HepG2 (cell line): ENCODE results near the gene RNF13. TPM values are rescaled to one million over a fixed set of nuclear protein-coding genes. Genes with fewer than 3 reads are reported as not detected.

ENCODE experiments used
- ATAC-seq: fragments of 200-7000 bp; cut with Tn5 transposase; 3 replicates; pipeline ENCODE4 v1.9.1; 2020; ENCODE audit warnings: mild to moderate bottlenecking, moderate library complexity
- BruUV-seq: library from RNA; stranded (reverse); fragments of 400-500 nt; replicated peaks from 2 replicates; lab custom pipeline; 2021; lab: Mats Ljungman, UMichigan
- CTCF ChIA-PET: fragments of 300-600 bp; formaldehyde crosslinking; extraction: SDS; loops from one replicate; lab custom pipeline; 2021; ENCODE audit warnings: low total read pairs, inconsistent platforms, low intra/inter-chr PET ratio; lab: Yijun Ruan, JAX
- POLR2A ChIA-PET: fragments of 350-600 bp; sonication (Branson Sonifier 250); formaldehyde crosslinking; loops from one replicate; lab custom pipeline; 2020; ENCODE audit warnings: antibody characterized with exemption, inconsistent platforms; lab: Yijun Ruan, JAX
- DNase-seq: peaks from one replicate; pipeline ENCODE4 v3.0.0-alpha.2; 2015; ENCODE audit warnings: low spot score
- FAIRE-seq: peaks from 3 replicates; lab custom pipeline; 2011; peaks lifted over from hg19 to GRCh38; lab: Jason Lieb, UNC
- H2AFZ ChIP-seq: one replicate; pipeline ENCODE4 v1.6.1; 2011; ENCODE audit warnings: low read length, inconsistent platforms
- H3K27ac ChIP-seq: fragments of 300-600 bp; 3 replicates; pipeline ENCODE4 v1.8.0; 2011; ENCODE audit warnings: mixed run types, mild to moderate bottlenecking, mixed read lengths, low read length, inconsistent platforms; ENCODE audit not compliant: insufficient read depth; ENCODE audit errors: extremely low read length
- H3K27me3 ChIP-seq, 2 experiments: fragments of 200-600 bp in 1 of 2; 2 replicates in 1 of 2; 3 replicates in 1 of 2; pipeline versions ENCODE4 v1.6.0 to v1.8.0; 2011; ENCODE audit warnings: low read length in 2 of 2, mild to moderate bottlenecking in 2 of 2, moderate library complexity in 2 of 2, inconsistent platforms in 1 of 2; ENCODE audit not compliant: insufficient read depth in 2 of 2, control insufficient read depth in 1 of 2
- H3K36me3 ChIP-seq, 2 experiments: fragments of 200-600 bp in 1 of 2; replicated peaks in 1 of 2; 2 replicates in 1 of 2; 3 replicates in 1 of 2; pipeline versions ENCODE4 v1.5.1 to v1.8.0; 2011; ENCODE audit warnings: low read length in 2 of 2, inconsistent platforms in 1 of 2; ENCODE audit not compliant: insufficient read depth in 2 of 2, control insufficient read depth in 1 of 2
- H3K4me1 ChIP-seq: 2 replicates; pipeline ENCODE4 v1.5.1; 2012; ENCODE audit warnings: low read length, inconsistent platforms; ENCODE audit not compliant: insufficient read depth
- H3K4me2 ChIP-seq: 2 replicates; pipeline ENCODE4 v1.6.0; 2011; ENCODE audit warnings: low read depth, low read length, inconsistent platforms
- H3K4me3 ChIP-seq, 3 experiments: fragments of 200-600 bp in 1 of 3; sonication (generic), shearing (Covaris generic) in 1 of 3; replicated peaks in 1 of 3; 2 replicates each; pipeline ENCODE4 v1.5.1; 2011 to 2016; ENCODE audit warnings: low read length in 3 of 3, inconsistent platforms in 2 of 3, low read depth in 2 of 3, mild to moderate bottlenecking in 2 of 3, control low read depth in 1 of 3, mixed read lengths in 1 of 3; ENCODE audit not compliant: insufficient read depth in 1 of 3
- H3K79me2 ChIP-seq: one replicate; pipeline ENCODE4 v1.6.1; 2011; ENCODE audit warnings: low read length, inconsistent platforms; ENCODE audit not compliant: insufficient read depth
- H3K9ac ChIP-seq: 2 replicates; pipeline ENCODE4 v1.6.0; 2011; ENCODE audit warnings: mild to moderate bottlenecking, low read depth, low read length, inconsistent platforms; ENCODE audit not compliant: insufficient read depth
- H3K9me3 ChIP-seq: 2 replicates; pipeline ENCODE4 v1.5.1; 2012; ENCODE audit warnings: mild to moderate bottlenecking, low read length
- H4K20me1 ChIP-seq: 2 replicates; pipeline ENCODE4 v1.6.0; 2011; ENCODE audit warnings: inconsistent platforms, mild to moderate bottlenecking, low read length, moderate library complexity; ENCODE audit not compliant: insufficient read depth
- LCORL ChIP-seq, 2 experiments: fragments of 450-650 bp in 1 of 2; sonication (generic) in 1 of 2; formaldehyde crosslinking in 1 of 2; IDR thresholded peaks; 2 replicates each; pipeline versions ENCODE4 v1.5.0 to v1.6.1; 2017 to 2020; ENCODE audit warnings: antibody characterized with exemption in 1 of 2, missing genetic modification reagents in 1 of 2
- MAFK ChIP-seq, 2 experiments: IDR thresholded peaks in 1 of 2; conservative IDR thresholded peaks in 1 of 2; 2 replicates each; pipeline ENCODE4 v1.6.1; 2011; ENCODE audit warnings: improper control_type of control experiment in 2 of 2, low read length in 2 of 2
- RFX3 ChIP-seq: IDR thresholded peaks from 2 replicates; pipeline ENCODE4 v1.6.1; 2016; ENCODE audit warnings: missing biosample characterization, missing genetic modification reagents
- TEAD3 ChIP-seq: optimal IDR thresholded peaks from 2 replicates; pipeline ENCODE3; 2016; ENCODE audit warnings: borderline replicate concordance
- ZBTB44 ChIP-seq: sonication (generic); formaldehyde crosslinking; IDR thresholded peaks from 2 replicates; pipeline ENCODE4 v1.4.0; 2020; ENCODE audit warnings: missing genetic modification reagents
- ZMYM4 ChIP-seq: sonication (generic); formaldehyde crosslinking; IDR thresholded peaks from 2 replicates; pipeline ENCODE4 v1.8.1; 2023; ENCODE audit warnings: mild to moderate bottlenecking, missing genetic modification reagents
- WGBS: methylation state at CpG from one replicate; pipeline ENCODE4 v1.1.6; 2017; ENCODE audit warnings: low lambda C conversion rate; 5-methylcytosine and 5-hydroxymethylcytosine counted together
- in situ Hi-C: cut with HindIII; loops from 2 replicates; pipeline ENCODE4 v1.10.0; 2017; ENCODE audit warnings: low pct_unique_long_range_greater_than_20kb; ENCODE audit not compliant: extremely low pct_ligation_motif_present
- intact Hi-C: fragments of 100-400 bp; cut with micrococcal nuclease; formaldehyde crosslinking; loops from one replicate; pipeline ENCODE4 v1.10.0; 2022; ENCODE audit not compliant: unreplicated experiment
- polyA plus RNA-seq, 8 experiments: library from polyadenylated mRNA; depleted of rRNA in 3 of 8; stranded (reverse) in 7 of 8; unstranded in 1 of 8; fragments of >200 nt; fragmentation: Illumina TruSeq in 4 of 8; extraction: Trizol in 4 of 8; gene quantifications; 2 replicates each; pipeline versions ENCODE4 v1.2.1 to v1.2.3, GENCODE V29; 2011 to 2016; ENCODE audit warnings: low read depth in 4 of 8, missing spikeins in 1 of 8, mixed read lengths in 1 of 8; ENCODE audit not compliant: insufficient read depth in 1 of 8
- total RNA-seq, 5 experiments: library from RNA; depleted of rRNA; stranded (reverse); fragments of >200 nt; fragmentation: Illumina TruSeq; extraction: Trizol; gene quantifications; 2 replicates each; pipeline ENCODE4 v1.2.3, GENCODE V29; 2016; ENCODE audit warnings: low read depth in 1 of 5
- TF ChIP-seq, protein P1 (sequence below): IDR thresholded peaks from 2 replicates; pipeline ENCODE4 v1.6.1; 2016; ENCODE audit warnings: mild to moderate bottlenecking

The RNF13 gene
- total and polyA plus RNA-seq, 2 of the 13 experiments (the other 11 are each of a cell fraction or from before 2014, with no cell fraction given): 39.8 to 46.0 TPM

DNA sequence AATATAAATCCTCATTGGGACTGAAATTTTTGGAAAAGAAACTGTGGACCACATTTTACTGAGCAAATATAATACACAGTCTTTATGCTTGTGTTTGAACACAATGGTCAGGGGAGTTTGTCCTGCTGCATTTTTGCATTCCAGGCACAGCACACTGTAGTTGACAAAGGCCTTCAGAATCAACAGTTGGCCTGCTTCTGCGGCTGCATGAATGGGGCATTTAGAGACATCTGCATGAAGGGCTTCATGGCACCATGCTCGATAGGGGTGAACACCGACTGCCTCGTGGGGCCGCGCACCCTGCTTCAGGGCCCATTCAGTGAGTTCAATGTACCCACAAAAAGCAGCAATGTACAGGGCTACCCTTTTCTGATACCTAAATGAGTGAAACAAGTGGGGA is 45.3 kb upstream of the RNF13 start:
- WGBS: 30% methylated on average over 6 of the region's 6 CpGs

GRCh38 chr3:149768704-149769103 is 44.3 kb upstream of the RNF13 start:
- no peak overlapping the region for H3K9ac ChIP-seq
- in situ Hi-C loops (loop anchor here (5.0 kb wide), 1 partner anchor 44 kb away; the partner anchor contains the start of gene RNF13), intact Hi-C loops (no loop called here)
- DNase-seq (no peak), FAIRE-seq (no peak), ATAC-seq (no peak)
- no peak overlapping the region for H3K4me2 ChIP-seq
- H3K79me2 ChIP-seq: no peaks in the 10 kb centered on the region
- ChIA-PET POLR2A (no interaction called here), CTCF (no interaction called here)
- no peaks in the 10 kb centered on the region for H3K36me3 ChIP-seq
- H3K4me1 ChIP-seq: no peaks in the 10 kb centered on the region
- H3K27ac ChIP-seq: no peak overlapping the region
- BruUV-seq: no TSS peak
- H4K20me1 ChIP-seq: no peaks in the 10 kb centered on the region
- H3K9me3 ChIP-seq: no peaks in the 10 kb centered on the region
- WGBS: 97% methylated on average over 6 of the region's 6 CpGs
- no peak overlapping the region for H2AFZ ChIP-seq
- TF ChIP-seq ZMYM4 (CRISPR knock-in tag): no peak
- TF ChIP-seq, protein P1, sequence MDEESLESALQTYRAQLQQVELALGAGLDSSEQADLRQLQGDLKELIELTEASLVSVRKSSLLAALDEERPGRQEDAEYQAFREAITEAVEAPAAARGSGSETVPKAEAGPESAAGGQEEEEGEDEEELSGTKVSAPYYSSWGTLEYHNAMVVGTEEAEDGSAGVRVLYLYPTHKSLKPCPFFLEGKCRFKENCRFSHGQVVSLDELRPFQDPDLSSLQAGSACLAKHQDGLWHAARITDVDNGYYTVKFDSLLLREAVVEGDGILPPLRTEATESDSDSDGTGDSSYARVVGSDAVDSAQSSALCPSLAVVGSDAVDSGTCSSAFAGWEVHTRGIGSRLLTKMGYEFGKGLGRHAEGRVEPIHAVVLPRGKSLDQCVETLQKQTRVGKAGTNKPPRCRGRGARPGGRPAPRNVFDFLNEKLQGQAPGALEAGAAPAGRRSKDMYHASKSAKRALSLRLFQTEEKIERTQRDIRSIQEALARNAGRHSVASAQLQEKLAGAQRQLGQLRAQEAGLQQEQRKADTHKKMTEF (CRISPR knock-in tag): no peak
- TF ChIP-seq LCORL (IDR thresholded peaks at IDR 0.05): no peak
- TF ChIP-seq LCORL (CRISPR knock-in tag; IDR thresholded peaks at IDR 0.05): no peak
- TF ChIP-seq MAFK (conservative IDR thresholded peaks at IDR 0.05 in 1 of 2, IDR thresholded peaks at IDR 0.05 in 1 of 2; ENCODE audit: low read length in 2 of 2): peak in 1 of 2 experiments; percentile 70; a peak in 3 of 4 replicates
- TF ChIP-seq, all 625 proteins: peak for 1
- no peak overlapping the region for H3K4me3 ChIP-seq
- peaks cover 1 to 8% of the 10 kb centered on the region in 2 experiments; a peak in 2 of 5 replicates for H3K27me3 ChIP-seq

More for the DNA sequence above, 45.3 kb upstream of the RNF13 start:
- BruUV-seq: no TSS peak
- Histone ChIP-seq H3K9ac (no peak overlapping the region), H4K20me1 (no peaks in the 10 kb centered on the region), H3K4me3 (no peak overlapping the region), H3K4me1 (no peaks in the 10 kb centered on the region), H3K36me3 (no peaks in the 10 kb centered on the region), H3K9me3 (no peaks in the 10 kb centered on the region), H3K27me3 (peaks cover 1 to 8% of the 10 kb centered on the region in 2 experiments; a peak in 2 of 5 replicates), H3K27ac (no peak overlapping the region), H3K79me2 (no peaks in the 10 kb centered on the region), H2AFZ (no peak overlapping the region), H3K4me2 (no peak overlapping the region)
- in situ Hi-C loops: loop anchor here (5.0 kb wide), 1 partner anchor 45 kb away; the partner anchor contains the start of gene RNF13
- ATAC-seq (peak; percentile 56; the same call in 2 of the 3 replicates), FAIRE-seq (no peak), DNase-seq (peak; percentile 18)
- intact Hi-C loops: no loop called here
- ChIA-PET POLR2A (no interaction called here), CTCF (no interaction called here)
- TF ChIP-seq ZBTB44 (CRISPR knock-in tag): no peak
- TF ChIP-seq TEAD3 (CRISPR knock-in tag): peak; percentile 55
- TF ChIP-seq RFX3 (CRISPR knock-in tag): no peak
